Cerebellar nuclear complex (tissue), 1 donor: ENCODE results near the gene GPR35.

ENCODE experiments used
- DNase-seq, 2 experiments: peaks; one replicate each; lab custom pipeline; 2025; lab: John Stamatoyannopoulos, UW

The GPR35 gene

DNA sequence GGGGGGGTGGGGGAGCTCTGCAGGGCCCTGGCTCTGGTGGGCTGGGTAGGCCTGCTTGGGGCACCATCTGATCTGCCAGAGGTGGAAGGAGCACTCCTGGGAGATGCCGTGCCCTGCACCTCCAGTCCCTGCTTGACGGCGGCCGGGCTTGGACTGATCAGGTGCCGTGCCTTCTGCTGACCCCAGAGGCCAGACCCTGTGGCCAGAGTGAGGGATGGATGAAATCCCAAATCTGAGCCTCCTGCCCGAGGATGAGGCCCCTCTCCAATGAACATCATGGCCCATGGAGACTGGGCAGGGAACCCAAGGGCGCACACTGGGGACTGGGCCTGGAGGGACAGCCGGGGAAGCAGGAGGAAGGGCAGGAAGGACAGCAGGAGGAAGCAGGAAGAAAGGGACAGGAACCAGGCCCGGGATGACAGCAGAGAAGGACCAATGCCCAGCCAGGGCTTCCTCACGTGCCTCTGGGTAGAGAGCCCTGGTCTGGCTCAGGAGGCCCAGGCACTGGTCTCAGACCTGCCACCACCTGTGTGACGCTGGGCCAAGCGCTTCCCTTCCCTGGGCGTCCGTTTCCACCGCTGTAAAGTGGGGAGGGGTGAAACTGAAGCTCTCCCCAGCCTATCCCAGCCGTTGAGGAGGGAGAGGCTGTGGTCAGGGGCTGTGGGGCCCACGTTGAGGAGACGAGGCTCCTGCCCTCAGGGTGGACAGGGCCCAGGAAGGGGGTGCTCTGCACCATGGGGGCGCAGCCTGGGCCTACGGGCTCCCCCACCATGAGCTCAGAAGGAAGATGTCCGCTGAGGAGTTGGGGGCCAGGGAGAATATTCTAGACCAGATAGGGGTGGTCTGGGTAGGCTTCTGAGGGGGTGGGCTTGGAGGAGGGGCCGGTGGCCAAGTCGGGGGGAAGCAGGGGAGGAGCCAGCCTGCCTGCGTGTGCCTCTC lies 1.0 kb upstream of the GPR35 start:
- DNase-seq, result no peak

DNA sequence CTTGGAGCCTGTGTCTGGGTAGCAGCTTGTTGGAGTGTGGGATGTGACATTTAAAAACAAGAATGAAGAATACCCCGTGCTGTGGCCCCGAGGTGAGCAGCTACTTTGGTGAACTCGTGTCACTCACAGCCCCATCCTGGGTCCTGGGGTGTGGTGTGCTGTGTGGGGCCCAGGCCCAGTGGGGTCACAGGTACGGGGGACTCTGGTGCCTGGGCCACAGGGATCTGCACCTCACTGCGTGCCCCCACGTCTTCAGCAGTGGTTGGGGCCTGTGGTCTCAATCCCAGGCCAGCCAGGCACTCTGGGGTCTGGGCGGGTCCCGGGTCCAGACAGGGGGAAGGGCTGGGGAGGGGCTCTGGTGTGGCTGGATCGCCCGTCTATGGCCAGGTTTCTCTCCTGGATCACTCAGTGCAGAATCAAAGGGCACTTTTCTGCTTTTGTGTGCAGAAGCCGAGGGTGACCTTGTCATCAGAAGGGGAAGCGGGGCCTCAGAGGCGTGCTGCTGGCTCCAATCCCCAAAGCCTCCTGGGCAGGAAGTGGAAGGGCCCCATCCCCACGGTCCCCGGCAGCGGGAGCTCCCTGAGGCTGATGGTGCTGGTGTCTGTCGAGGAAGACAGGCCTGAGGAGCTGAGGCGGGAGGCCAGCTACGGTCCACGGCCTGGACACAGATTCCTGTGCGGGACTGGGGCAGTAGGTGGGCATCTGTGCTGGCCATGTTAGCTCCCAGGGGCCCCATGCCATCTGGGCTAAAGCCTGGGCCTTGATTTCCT lies 1.4 kb downstream of the GPR35 start:
- DNase-seq, result no peak

DNA sequence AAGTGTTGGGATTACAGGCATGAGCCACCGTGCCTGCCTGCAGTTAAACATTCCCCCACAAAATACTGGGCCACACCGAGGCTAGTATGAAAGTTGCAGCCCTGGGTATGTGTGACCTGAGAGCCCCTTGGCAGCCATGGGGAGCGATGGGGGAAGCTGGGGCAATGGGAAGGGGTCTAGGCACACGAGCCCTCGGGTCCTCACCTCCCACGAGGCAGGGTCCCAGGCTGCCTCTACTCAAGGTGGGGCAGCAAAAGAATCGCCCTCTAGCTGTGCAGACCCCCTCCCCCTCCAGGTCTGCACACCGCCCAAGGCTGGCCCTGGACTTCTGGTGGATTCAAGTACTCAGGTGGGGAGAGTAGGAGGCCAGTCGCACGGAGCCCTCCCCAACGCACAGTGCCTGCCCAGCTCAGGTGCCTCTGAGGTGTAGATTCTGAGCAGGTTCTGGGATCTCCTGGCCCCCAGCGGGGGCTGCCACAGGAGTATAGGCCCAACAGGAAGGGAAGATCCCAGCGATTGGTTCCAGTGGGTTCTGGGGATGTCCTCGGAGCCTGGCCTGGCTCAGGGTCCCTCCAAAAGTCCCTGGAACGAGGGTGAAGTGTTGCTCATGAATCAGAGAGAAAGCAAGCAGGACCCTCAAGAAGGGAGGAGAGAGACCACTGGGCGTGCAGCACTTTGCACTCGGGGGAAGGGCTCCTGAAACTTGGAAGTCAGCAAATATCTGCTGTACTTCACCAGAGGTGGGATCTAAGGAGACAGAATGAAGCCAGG lies 2.6 kb downstream of the GPR35 start:
- DNase-seq, result no peak

GRCh38 chr2:240628507-240628807 lies 3.2 kb downstream of the GPR35 start:
- no peak for DNase-seq

DNA sequence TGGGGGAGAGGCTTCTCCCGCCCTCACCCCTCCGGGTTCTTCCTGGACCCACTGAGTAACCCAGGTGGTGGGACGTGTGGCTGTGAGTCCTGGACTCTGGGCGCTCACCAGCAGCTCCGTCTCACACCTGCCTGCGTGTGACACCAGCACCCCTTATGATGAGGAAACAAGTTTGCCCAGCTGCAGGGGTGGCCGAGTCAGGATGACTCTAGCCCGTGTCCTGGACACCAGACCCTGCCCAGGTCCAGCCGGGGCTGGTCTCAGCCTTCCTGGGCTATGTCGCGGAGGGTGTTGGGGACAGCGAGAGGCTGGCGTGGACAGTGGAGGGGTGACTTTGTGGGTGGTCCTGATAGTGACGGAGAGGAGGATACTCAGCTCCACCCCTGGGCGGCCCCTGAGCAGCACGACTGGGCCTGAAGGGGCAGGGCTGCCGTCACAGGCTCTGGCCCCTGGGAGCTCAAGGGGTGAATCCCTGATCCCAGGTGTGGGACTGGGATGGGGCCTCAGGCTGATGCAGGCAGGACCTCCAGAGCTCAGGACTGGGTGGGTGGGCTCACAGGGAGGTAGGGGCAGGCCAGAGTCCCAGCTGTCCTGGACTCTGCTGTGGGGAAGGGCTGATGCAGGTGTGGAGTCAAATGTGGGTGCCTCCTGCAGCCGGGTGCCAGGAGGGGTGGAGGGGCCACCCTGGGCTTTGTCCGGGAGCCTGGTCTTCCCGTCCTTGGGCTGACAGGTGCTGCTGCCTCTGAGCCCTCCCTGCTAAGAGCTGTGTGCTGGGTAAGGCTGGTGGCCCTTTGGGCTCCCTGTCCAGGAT lies 3.7 kb downstream of the GPR35 start:
- no peak for DNase-seq

DNA sequence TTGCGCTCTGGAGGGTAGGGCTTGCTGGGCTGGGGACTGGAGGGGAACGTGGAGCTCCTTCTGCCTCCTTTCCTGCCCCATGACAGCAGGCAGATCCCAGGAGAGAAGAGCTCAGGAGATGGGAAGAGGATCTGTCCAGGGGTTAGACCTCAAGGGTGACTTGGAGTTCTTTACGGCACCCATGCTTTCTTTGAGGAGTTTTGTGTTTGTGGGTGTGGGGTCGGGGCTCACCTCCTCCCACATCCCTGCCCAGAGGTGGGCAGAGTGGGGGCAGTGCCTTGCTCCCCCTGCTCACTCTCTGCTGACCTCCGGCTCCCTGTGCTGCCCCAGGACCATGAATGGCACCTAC lies 4.3 kb downstream of the GPR35 start:
- no peak for DNase-seq

GRCh38 chr2:240629968-240630770 lies 4.9 kb downstream of the GPR35 start:
- DNase-seq, result peak in 1 of 2 experiments; percentile 41

- DNase-seq, result no peak
Measured at GRCh38 chr2:240630771-240631547, 5.7 kb downstream of the GPR35 start.

DNA sequence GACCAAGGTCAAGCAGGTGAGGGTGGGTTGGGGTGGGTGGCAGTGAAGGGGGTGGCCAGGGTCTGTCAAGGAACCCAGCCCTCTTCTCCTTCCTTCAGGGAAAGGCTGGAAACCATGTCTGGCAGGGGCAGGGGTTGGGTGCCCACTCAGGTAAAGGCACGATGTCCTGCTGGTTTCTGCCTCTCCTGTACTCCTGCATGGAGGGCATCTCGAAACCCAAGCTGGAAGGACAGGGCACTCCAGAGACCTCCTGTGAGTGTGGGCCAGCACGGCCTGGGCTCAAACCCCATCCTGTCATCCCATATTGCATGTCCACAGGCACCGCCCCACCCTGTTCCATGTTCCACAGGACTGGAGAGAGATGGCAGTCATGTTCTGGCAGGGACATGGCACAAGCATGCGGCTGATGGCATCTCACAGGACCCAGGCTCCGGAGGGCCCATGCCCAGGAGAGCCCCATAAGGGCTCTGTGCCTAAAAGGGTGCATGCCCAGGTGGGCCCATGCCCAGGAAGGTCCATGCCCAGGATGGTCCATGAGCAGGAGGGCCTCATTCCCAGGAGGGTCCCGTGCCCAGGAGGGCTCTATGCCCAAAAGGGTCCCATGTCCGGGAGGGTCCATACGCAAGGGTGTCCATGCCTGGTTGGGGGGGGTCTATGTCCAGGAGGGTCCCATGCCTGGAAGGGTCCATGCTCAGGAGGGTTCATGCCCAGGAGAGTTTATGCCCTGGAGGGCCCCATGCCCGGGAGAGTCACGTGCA lies 6.4 kb downstream of the GPR35 start:
- DNase-seq, result no peak

DNA sequence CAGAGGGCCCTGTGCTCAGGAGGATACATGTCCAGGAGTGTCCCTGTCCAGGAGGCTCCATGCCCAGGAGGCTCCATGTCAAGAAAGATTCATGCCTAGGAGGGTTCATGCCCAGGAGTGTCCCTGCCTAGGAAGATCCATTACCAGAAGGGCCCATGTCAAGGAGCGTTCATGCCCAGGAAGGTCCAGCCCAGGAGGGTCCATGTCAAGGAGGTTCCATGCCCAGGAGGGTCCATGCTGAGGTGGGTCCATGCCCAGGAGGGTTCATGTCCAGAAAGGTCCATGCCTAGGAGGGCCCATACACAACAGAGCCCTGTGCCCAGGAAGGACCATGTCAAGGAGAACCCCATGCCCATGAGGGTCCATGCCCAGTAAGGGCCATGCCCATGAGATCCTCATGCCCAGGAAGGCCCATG lies 7.0 kb downstream of the GPR35 start:
- no peak for DNase-seq

GRCh38 chr2:240635121-240635997 lies 10.1 kb downstream of the GPR35 start:
- DNase-seq, result no peak

- DNase-seq, result no peak
Measured at GRCh38 chr2:240635998-240636547, 10.8 kb downstream of the GPR35 start.

DNA sequence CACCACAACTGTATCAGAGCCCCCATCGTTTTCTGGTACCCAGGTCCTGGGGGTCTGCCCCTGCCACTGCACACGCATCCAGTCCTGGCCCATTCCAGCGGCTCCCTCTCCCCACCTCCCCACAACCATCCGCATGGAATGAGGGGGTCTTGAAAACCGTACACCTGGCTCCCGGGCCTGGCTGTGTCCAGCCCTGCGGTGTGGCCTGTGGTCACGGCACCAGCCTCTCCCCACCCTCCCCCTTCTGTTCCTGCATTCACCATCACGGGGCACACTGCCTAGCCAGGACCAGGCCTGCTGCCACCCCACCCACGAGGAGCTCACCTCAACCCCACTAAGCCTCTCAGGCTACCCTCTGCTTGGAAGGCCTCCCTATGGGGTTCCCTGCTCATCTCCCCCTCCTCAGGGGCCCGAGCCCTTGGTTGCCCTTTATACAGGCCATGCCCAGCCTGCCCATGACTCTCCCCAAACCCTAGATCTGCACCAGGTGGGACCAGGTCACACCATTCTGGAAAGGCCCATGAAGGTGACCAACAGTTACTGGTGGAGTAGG lies 11.4 kb downstream of the GPR35 start:
- no peak for DNase-seq

- DNase-seq, result no peak
Measured at GRCh38 chr2:240637116-240637900, 12.0 kb downstream of the GPR35 start.

DNA sequence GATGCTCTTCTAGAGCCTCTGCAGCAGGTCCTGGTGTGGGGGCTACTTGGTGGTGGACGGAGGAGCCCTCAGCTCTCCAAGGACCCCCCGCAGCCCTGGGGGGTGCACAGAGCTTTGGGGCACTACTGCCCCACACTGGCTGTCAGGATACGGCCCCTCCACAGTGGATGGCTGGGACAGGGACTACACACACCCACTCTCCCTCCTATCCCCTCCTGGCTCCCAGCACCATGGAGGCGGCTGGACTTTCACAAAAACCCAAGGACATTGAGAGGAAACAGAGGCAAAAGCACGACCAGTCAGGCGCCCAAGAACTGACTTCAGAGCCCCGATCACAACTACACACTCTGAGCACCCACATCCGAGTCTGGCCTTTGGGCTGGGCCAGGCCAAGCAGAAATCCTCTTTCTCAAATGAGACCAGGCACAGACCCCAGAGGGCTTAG lies 12.6 kb downstream of the GPR35 start:
- DNase-seq, result no peak

DNA sequence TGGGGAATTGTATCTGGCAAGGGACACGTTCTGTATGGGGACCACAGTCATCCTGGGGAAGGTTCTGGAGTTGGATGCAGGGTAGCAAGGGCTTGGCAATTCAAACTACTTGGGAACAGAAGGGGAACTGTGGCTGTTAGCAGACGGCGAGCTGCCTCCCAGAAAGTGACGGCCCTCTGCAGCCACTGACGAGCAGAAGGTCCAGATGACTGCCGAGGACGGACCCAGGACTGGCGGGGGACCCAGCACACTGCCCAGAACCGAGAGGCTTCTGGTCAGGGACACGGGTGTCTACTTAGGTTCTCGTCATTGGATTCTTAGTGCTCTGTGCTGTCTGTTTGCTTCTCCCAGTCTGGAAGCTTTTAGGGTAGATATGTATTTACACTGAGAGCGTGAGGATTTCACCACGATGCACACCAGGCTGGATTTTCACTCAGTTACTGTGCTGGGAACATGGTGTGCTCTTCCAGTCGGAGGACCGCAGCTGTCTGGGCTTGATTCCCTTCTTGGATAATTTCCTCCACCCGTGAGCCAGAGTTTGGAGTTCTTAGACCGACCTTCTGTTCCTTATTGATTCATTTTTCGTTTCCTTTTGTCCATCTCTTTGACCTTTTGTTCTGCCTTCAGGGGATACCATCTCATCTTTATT lies 13.4 kb downstream of the GPR35 start:
- no peak for DNase-seq
